Suprapubic skin (tissue), 4 donors: ENCODE results near the gene ERCC3. TPM values are rescaled to one million over a fixed set of nuclear protein-coding genes. Genes with fewer than 3 reads are reported as not detected.
"Not testable (repeated sequence)": the region's sequence is repeated elsewhere in the genome, so short reads cannot be mapped to it uniquely, and the experiment has no call there.

Source experiments
- DNase-seq, 2 donors: peaks; one replicate each; pipeline ENCODE4 v3.0.0-alpha.2; 2019; ENCODE audit warnings: low spot score in 2 of 2
- H3K27ac ChIP-seq: fragments of 200-600 bp; sonication (generic); one replicate; pipeline ENCODE4 v1.5.1; 2019
- H3K27me3 ChIP-seq: fragments of 200-600 bp; sonication (generic); one replicate; pipeline ENCODE4 v1.5.1; 2019
- H3K36me3 ChIP-seq: fragments of 200-600 bp; sonication (generic); one replicate; pipeline ENCODE4 v1.5.1; 2019
- H3K4me1 ChIP-seq: fragments of 200-600 bp; sonication (generic); one replicate; pipeline ENCODE4 v1.5.1; 2019
- H3K4me3 ChIP-seq: fragments of 200-600 bp; sonication (generic); one replicate; pipeline ENCODE4 v1.5.1; 2019; ENCODE audit warnings: mild to moderate bottlenecking
- H3K9me3 ChIP-seq: fragments of 200-600 bp; sonication (generic); one replicate; pipeline ENCODE4 v1.5.1; 2019
- EP300 ChIP-seq: sonication (generic); formaldehyde crosslinking; IDR thresholded peaks from one replicate; pipeline ENCODE4 v1.6.1; 2017; ENCODE audit warnings: antibody characterized with exemption
- POLR2A ChIP-seq, 2 donors: fragments of 450-650 bp; IDR thresholded peaks; one replicate each; pipeline ENCODE4 v1.6.1; 2017; ENCODE audit warnings: antibody characterized with exemption in 2 of 2, mild to moderate bottlenecking in 2 of 2, moderate library complexity in 2 of 2
- POLR2AphosphoS5 ChIP-seq, 3 donors: sonication (generic); formaldehyde crosslinking; IDR thresholded peaks; one replicate each; pipeline ENCODE4 v1.6.1; 2017; ENCODE audit warnings: antibody characterized with exemption in 3 of 3
- WGBS: methylation state at CpG from one replicate; pipeline ENCODE4 v1.1.5; 2018; 5-methylcytosine and 5-hydroxymethylcytosine counted together
- total RNA-seq, 4 donors: library from RNA; depleted of rRNA; stranded (reverse); fragments of >200 nt; gene quantifications; one replicate each; pipeline ENCODE4 v1.1.0, GENCODE V29; 2016
- TF ChIP-seq, protein P1 (sequence below), 2 donors: fragments of 200-600 bp in 1 of 2; fragments of 450-650 bp in 1 of 2; sonication (generic) in 1 of 2; IDR thresholded peaks; one replicate each; pipeline ENCODE4 v1.5.1; 2016 to 2019; ENCODE audit warnings: antibody characterized with exemption in 2 of 2, mild to moderate bottlenecking in 1 of 2, moderate library complexity in 1 of 2

Gene ERCC3
- total RNA-seq, 4 donors from 2014 or later: 35.5 to 103 (median 39.1) TPM

DNA sequence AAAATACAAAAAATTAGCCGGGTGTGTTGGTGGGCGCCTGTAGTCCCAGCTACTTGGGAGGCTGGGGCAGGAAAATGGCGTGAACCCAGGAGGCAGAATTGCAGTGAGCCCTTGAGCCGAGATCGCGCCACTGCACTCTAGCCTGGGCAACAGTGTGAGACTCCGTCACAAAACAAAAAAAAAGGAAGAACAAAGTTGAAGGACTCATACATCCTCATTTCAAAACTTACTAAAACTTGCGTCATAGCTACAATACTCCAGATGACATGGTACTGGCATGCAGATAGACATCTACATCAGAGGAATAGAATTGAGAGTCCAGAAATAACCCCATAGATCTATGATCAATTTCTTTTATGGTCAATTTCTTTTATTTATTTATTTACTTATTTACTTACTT is 60.2 kb downstream of the ERCC3 start:
- Histone ChIP-seq H3K36me3 (no peaks in the 10 kb centered on the region), H3K4me3 (no peak overlapping the region), H3K4me1 (no peaks in the 10 kb centered on the region), H3K9me3 (peaks cover 3% of the 10 kb centered on the region), H3K27ac (no peak overlapping the region), H3K27me3 (no peaks in the 10 kb centered on the region)
- WGBS: 97% methylated on average over 8 of the region's 8 CpGs
- DNase-seq: no peak
- TF ChIP-seq POLR2AphosphoS5 (IDR thresholded peaks at IDR 0.05) (no peak), EP300 (no peak), POLR2A (IDR thresholded peaks at IDR 0.05) (no peak)
- TF ChIP-seq, protein P1, sequence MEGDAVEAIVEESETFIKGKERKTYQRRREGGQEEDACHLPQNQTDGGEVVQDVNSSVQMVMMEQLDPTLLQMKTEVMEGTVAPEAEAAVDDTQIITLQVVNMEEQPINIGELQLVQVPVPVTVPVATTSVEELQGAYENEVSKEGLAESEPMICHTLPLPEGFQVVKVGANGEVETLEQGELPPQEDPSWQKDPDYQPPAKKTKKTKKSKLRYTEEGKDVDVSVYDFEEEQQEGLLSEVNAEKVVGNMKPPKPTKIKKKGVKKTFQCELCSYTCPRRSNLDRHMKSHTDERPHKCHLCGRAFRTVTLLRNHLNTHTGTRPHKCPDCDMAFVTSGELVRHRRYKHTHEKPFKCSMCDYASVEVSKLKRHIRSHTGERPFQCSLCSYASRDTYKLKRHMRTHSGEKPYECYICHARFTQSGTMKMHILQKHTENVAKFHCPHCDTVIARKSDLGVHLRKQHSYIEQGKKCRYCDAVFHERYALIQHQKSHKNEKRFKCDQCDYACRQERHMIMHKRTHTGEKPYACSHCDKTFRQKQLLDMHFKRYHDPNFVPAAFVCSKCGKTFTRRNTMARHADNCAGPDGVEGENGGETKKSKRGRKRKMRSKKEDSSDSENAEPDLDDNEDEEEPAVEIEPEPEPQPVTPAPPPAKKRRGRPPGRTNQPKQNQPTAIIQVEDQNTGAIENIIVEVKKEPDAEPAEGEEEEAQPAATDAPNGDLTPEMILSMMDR (IDR thresholded peaks at IDR 0.05): no peak

DNA sequence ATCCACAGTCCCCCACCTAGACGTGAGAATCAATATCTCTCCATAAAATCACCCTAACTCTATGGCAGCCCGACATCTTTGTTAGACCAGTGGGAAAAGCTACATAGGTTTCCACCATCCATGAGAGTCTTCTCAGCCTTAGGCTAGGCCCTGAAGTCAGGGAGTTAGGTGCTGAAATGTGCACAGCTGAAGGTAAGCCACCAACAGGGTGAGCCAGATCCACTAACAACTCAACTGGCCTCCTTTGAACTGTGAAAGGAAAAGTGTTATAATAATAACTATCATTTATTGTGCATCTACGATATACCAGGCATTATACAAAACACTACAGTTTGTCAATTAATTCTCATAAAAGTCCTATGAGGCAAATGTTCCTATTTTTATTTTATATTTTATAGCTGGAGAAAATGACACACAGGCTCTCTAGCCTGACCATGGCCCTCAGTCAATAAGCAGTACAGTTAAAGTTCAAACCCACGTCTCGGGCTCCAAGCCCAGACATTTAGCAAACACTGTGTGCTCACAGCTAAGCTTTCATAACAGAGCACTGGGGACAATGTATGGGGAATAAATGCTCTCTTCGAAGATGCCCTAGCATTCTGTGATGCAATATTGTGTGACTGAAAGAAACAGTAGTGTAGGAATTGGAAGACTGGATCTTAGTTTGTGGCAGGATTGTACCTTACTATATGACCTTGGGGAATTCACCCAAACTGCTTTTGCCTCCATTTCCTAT is 62.6 kb downstream of the ERCC3 start:
- H3K27me3 ChIP-seq: no peaks in the 10 kb centered on the region
- no peaks in the 10 kb centered on the region for H3K36me3 ChIP-seq
- no peak overlapping the region for H3K4me3 ChIP-seq
- TF ChIP-seq EP300 (no peak), POLR2A (IDR thresholded peaks at IDR 0.05) (no peak), POLR2AphosphoS5 (IDR thresholded peaks at IDR 0.05) (no peak)
- TF ChIP-seq, protein P1 (IDR thresholded peaks at IDR 0.05): no peak
- no peak for DNase-seq
- H3K27ac ChIP-seq: no peak overlapping the region
- 94% methylated on average over 6 of the region's 6 CpGs for WGBS
- H3K4me1 ChIP-seq: peaks cover 6% of the 10 kb centered on the region
- no peaks in the 10 kb centered on the region for H3K9me3 ChIP-seq

DNA sequence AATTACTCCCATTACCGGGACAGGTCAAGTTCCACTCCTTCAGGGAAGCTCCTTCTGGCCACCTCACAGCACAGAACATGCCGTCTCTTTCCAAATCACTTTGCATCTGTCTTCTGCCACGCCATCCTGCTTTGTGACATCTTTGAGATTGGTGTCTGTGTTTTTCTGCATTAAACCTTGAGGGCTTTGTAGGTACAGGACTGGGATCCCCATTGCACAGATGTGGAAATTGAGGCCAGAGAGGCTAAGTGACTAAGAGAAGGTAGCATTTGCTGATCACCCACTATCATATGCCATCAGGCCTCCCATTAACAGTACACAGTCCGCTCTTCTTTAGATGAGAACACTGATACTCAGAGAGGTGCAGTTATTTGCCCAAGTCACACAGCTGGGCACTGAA is 64.4 kb downstream of the ERCC3 start:
- H3K36me3 ChIP-seq: no peaks in the 10 kb centered on the region
- H3K27me3 ChIP-seq: no peaks in the 10 kb centered on the region
- no peak overlapping the region for H3K4me3 ChIP-seq
- no peak for DNase-seq
- TF ChIP-seq POLR2A (IDR thresholded peaks at IDR 0.05) (no peak), EP300 (no peak), POLR2AphosphoS5 (IDR thresholded peaks at IDR 0.05) (no peak)
- TF ChIP-seq, protein P1 (IDR thresholded peaks at IDR 0.05): no peak
- 88% methylated on average over 4 of the region's 4 CpGs for WGBS
- no peak overlapping the region for H3K27ac ChIP-seq
- H3K9me3 ChIP-seq: no peaks in the 10 kb centered on the region
- H3K4me1 ChIP-seq: peaks cover 17% of the 10 kb centered on the region

DNA sequence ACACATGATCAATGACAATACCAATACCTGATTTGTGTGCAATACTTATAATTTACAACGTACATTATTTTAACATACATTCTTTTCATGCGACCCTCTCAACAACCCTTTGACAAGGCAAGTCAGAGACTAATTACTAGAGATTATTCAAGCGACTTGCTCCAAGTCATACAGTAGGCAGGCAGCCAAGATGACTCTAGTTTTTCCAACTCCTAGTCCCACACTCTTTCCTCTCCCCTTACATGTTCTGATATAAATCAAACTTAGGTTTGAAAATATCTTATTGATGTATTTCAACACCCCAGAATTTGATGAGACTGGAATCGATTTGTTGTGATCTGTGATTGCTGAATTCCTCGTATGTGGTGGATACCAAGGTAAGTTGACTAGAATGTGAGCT is 65.8 kb downstream of the ERCC3 start:
- no peak overlapping the region for H3K27ac ChIP-seq
- WGBS: 49% methylated on average over 5 of the region's 5 CpGs
- no peak for DNase-seq
- no peaks in the 10 kb centered on the region for H3K27me3 ChIP-seq
- TF ChIP-seq, protein P1 (IDR thresholded peaks at IDR 0.05): no peak
- no peak for TF ChIP-seq POLR2AphosphoS5 (IDR thresholded peaks at IDR 0.05)
- no peak for TF ChIP-seq EP300
- no peak for TF ChIP-seq POLR2A (IDR thresholded peaks at IDR 0.05)
- H3K36me3 ChIP-seq: no peaks in the 10 kb centered on the region
- peaks cover 17% of the 10 kb centered on the region for H3K4me1 ChIP-seq
- no peaks in the 10 kb centered on the region for H3K9me3 ChIP-seq
- H3K4me3 ChIP-seq: no peak overlapping the region

DNA sequence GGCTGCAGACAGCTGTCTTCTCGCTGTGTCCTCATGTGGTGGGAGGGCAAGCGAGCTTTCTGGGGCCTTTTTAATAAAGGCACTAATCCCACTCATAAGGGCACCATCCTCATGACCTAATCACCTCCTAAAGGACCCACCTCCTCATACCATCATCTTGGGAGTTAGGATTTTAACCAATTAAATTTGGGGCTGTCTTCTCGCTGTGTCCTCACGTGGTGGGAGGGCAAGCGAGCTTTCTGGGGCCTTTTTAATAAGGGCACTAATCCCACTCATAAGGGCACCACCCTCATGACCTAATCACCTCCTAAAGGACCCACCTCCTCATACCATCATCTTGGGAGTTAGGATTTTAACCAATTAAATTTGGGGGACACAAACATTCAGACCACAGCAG is 66.7 kb downstream of the ERCC3 start:
- not testable (repeated sequence) for H3K36me3 ChIP-seq, H3K4me3 ChIP-seq, DNase-seq, H3K27me3 ChIP-seq, H3K9me3 ChIP-seq
- WGBS: 94% methylated on average over 5 of the region's 5 CpGs
- peak overlapping the region; percentile 25 for H3K27ac ChIP-seq
- H3K4me1 ChIP-seq: peaks cover 17% of the 10 kb centered on the region
